Upper lobe of left lung (tissue), 4 donors: ENCODE results near the gene MEGF6.

ENCODE experiments used
- POLR2A ChIP-seq, 4 donors: fragments of 450-650 bp; IDR thresholded peaks; one replicate each; pipeline ENCODE4 v1.5.1; 2016 to 2017; ENCODE audit warnings: antibody characterized with exemption in 4 of 4, mild to moderate bottlenecking in 2 of 4
- TF ChIP-seq, protein P1 (sequence below), 6 experiments: fragments of 450-650 bp in 4 of 6; fragments of 200-600 bp in 2 of 6; sonication (generic) in 2 of 6; IDR thresholded peaks; one replicate each; pipeline ENCODE4 v1.5.1; 2016 to 2019; ENCODE audit warnings: antibody characterized with exemption in 6 of 6

DNA sequence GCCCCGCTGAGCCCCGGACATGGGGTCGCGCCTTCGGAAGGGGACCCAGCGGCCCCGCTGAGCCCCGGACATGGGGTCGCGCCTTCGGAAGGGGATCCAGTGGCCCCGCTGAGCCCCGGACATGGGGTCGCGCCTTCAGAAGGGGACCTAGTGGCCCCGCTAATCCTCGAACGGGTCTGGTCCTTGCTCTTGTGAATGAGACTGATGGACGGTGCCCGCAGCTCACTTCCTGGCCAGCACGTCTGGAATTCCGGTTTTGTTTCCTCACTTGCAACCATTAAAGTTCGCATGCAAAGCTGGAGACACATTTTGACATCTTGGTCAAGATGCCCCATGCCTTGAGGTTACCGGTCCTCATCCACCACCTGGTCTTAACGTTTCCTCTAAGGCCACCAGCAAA is 33.0 kb upstream of the MEGF6 start:
- no peak for TF ChIP-seq POLR2A (IDR thresholded peaks at IDR 0.05)
- TF ChIP-seq, protein P1, sequence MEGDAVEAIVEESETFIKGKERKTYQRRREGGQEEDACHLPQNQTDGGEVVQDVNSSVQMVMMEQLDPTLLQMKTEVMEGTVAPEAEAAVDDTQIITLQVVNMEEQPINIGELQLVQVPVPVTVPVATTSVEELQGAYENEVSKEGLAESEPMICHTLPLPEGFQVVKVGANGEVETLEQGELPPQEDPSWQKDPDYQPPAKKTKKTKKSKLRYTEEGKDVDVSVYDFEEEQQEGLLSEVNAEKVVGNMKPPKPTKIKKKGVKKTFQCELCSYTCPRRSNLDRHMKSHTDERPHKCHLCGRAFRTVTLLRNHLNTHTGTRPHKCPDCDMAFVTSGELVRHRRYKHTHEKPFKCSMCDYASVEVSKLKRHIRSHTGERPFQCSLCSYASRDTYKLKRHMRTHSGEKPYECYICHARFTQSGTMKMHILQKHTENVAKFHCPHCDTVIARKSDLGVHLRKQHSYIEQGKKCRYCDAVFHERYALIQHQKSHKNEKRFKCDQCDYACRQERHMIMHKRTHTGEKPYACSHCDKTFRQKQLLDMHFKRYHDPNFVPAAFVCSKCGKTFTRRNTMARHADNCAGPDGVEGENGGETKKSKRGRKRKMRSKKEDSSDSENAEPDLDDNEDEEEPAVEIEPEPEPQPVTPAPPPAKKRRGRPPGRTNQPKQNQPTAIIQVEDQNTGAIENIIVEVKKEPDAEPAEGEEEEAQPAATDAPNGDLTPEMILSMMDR (IDR thresholded peaks at IDR 0.05), result no peak
